IPS-18a (cell line): Measurements from ENCODE around the gene TSHZ2.
"Not testable (repeated sequence)": the region's sequence is repeated elsewhere in the genome, so short reads cannot be mapped to it uniquely, and the experiment has no call there.

ENCODE experiments used
- H3K27ac ChIP-seq: one replicate; pipeline ENCODE4 v1.5.1; 2013; ENCODE audit warnings: low read length
- H3K27me3 ChIP-seq: one replicate; pipeline ENCODE4 v1.6.1; 2013; ENCODE audit warnings: mild to moderate bottlenecking, low read length; ENCODE audit not compliant: control insufficient read depth, insufficient read depth
- H3K36me3 ChIP-seq: one replicate; pipeline ENCODE4 v1.6.1; 2013; ENCODE audit warnings: low read depth, low read length; ENCODE audit not compliant: control insufficient read depth
- H3K4me1 ChIP-seq: one replicate; pipeline ENCODE4 v1.6.1; 2013; ENCODE audit warnings: low read depth, low read length; ENCODE audit not compliant: control insufficient read depth
- H3K4me3 ChIP-seq: one replicate; pipeline ENCODE4 v1.5.1; 2013; ENCODE audit warnings: low read length
- H3K9ac ChIP-seq: one replicate; pipeline ENCODE4 v1.6.1; 2013; ENCODE audit warnings: mild to moderate bottlenecking, low read length, moderate library complexity
- H3K9me3 ChIP-seq: one replicate; pipeline ENCODE4 v1.6.1; 2013; ENCODE audit warnings: low read depth, low read length; ENCODE audit not compliant: control insufficient read depth

The TSHZ2 gene

GRCh38 chr20:53463101-53463972 is 491.2 kb downstream of the TSHZ2 start:
- Histone ChIP-seq H3K36me3 (no peaks in the 10 kb centered on the region), H3K4me1 (no peaks in the 10 kb centered on the region), H3K9ac (no peak overlapping the region), H3K9me3 (peaks cover 2% of the 10 kb centered on the region), H3K27ac (no peak overlapping the region), H3K4me3 (no peak overlapping the region), H3K27me3 (no peaks in the 10 kb centered on the region)

- Histone ChIP-seq H3K36me3 (no peaks in the 10 kb centered on the region), H3K4me1 (no peaks in the 10 kb centered on the region), H3K9ac (no peak overlapping the region), H3K27me3 (no peaks in the 10 kb centered on the region), H3K4me3 (no peak overlapping the region), H3K9me3 (peaks cover 2% of the 10 kb centered on the region), H3K27ac (no peak overlapping the region)
These were observed 494.1 kb downstream of the TSHZ2 start for GRCh38 chr20:53466279-53466678.

GRCh38 chr20:53468587-53468986 is 496.4 kb downstream of the TSHZ2 start:
- no peak overlapping the region for H3K4me3 ChIP-seq
- no peaks in the 10 kb centered on the region for H3K9me3 ChIP-seq
- H3K4me1 ChIP-seq = no peaks in the 10 kb centered on the region
- H3K27ac ChIP-seq = no peak overlapping the region
- no peaks in the 10 kb centered on the region for H3K36me3 ChIP-seq
- no peak overlapping the region for H3K9ac ChIP-seq
- H3K27me3 ChIP-seq = no peaks in the 10 kb centered on the region

GRCh38 chr20:53472859-53473258 is 500.7 kb downstream of the TSHZ2 start:
- H3K27me3 ChIP-seq, H3K9ac ChIP-seq, H3K4me3 ChIP-seq, H3K4me1 ChIP-seq, H3K9me3 ChIP-seq, H3K27ac ChIP-seq, H3K36me3 ChIP-seq: not testable (repeated sequence)

- H3K27me3 ChIP-seq = no peaks in the 10 kb centered on the region
- no peak overlapping the region for H3K9ac ChIP-seq
- no peaks in the 10 kb centered on the region for H3K9me3 ChIP-seq
- H3K4me3 ChIP-seq = no peak overlapping the region
- no peak overlapping the region for H3K27ac ChIP-seq
- no peaks in the 10 kb centered on the region for H3K4me1 ChIP-seq
- H3K36me3 ChIP-seq = no peaks in the 10 kb centered on the region
These were observed 508.8 kb downstream of the TSHZ2 start for GRCh38 chr20:53480913-53481312.

- H3K9me3 ChIP-seq = no peaks in the 10 kb centered on the region
- no peak overlapping the region for H3K9ac ChIP-seq
- H3K4me3 ChIP-seq = no peak overlapping the region
- H3K27ac ChIP-seq = no peak overlapping the region
- no peaks in the 10 kb centered on the region for H3K36me3 ChIP-seq
- H3K4me1 ChIP-seq = no peaks in the 10 kb centered on the region
- H3K27me3 ChIP-seq = no peaks in the 10 kb centered on the region
These were observed 515.5 kb downstream of the TSHZ2 start for GRCh38 chr20:53487461-53488200.

GRCh38 chr20:53488775-53489272 is 516.7 kb downstream of the TSHZ2 start:
- no peak overlapping the region for H3K4me3 ChIP-seq
- H3K36me3 ChIP-seq = no peaks in the 10 kb centered on the region

GRCh38 chr20:53489528-53489927 is 517.4 kb downstream of the TSHZ2 start:
- H3K36me3 ChIP-seq = no peaks in the 10 kb centered on the region
- H3K4me1 ChIP-seq = no peaks in the 10 kb centered on the region
- H3K4me3 ChIP-seq = no peak overlapping the region
- H3K9me3 ChIP-seq = no peaks in the 10 kb centered on the region
- H3K27me3 ChIP-seq = no peaks in the 10 kb centered on the region
- no peak overlapping the region for H3K27ac ChIP-seq
- no peak overlapping the region for H3K9ac ChIP-seq

More at GRCh38 chr20:53488775-53489272, 516.7 kb downstream of the TSHZ2 start:
- Histone ChIP-seq H3K4me1 (no peaks in the 10 kb centered on the region), H3K27me3 (no peaks in the 10 kb centered on the region), H3K27ac (no peak overlapping the region), H3K9me3 (no peaks in the 10 kb centered on the region), H3K9ac (no peak overlapping the region)

- no peaks in the 10 kb centered on the region for H3K4me1 ChIP-seq
- no peak overlapping the region for H3K27ac ChIP-seq
- no peak overlapping the region for H3K4me3 ChIP-seq
- H3K36me3 ChIP-seq = no peaks in the 10 kb centered on the region
- no peaks in the 10 kb centered on the region for H3K9me3 ChIP-seq
- no peaks in the 10 kb centered on the region for H3K27me3 ChIP-seq
- H3K9ac ChIP-seq = no peak overlapping the region
These were observed 518.5 kb downstream of the TSHZ2 start for GRCh38 chr20:53490620-53491019.

GRCh38 chr20:53491462-53491861 is 519.3 kb downstream of the TSHZ2 start:
- H3K9me3 ChIP-seq = no peaks in the 10 kb centered on the region
- no peaks in the 10 kb centered on the region for H3K27me3 ChIP-seq
- no peak overlapping the region for H3K9ac ChIP-seq
- H3K36me3 ChIP-seq = no peaks in the 10 kb centered on the region
- H3K4me1 ChIP-seq = no peaks in the 10 kb centered on the region
- H3K4me3 ChIP-seq = no peak overlapping the region
- no peak overlapping the region for H3K27ac ChIP-seq

- no peaks in the 10 kb centered on the region for H3K4me1 ChIP-seq
- H3K27ac ChIP-seq = no peak overlapping the region
- H3K9ac ChIP-seq = no peak overlapping the region
- no peaks in the 10 kb centered on the region for H3K9me3 ChIP-seq
- H3K27me3 ChIP-seq = no peaks in the 10 kb centered on the region
- no peaks in the 10 kb centered on the region for H3K36me3 ChIP-seq
- H3K4me3 ChIP-seq = no peak overlapping the region
These were observed 520.1 kb downstream of the TSHZ2 start for GRCh38 chr20:53492212-53492611.
